Prostate gland (tissue), 2 donors: ENCODE data around the gene UNC119B.

Experiments
- CTCF ChIP-seq, 4 experiments: fragments of 200-600 bp in 2 of 4; fragments of 450-650 bp in 2 of 4; sonication (generic) in 2 of 4; IDR thresholded peaks; 1 replicate in 3 of 4; 2 replicates in 1 of 4; pipeline ENCODE4 v1.5.1; 2016 to 2019; ENCODE audit warnings: antibody characterized with exemption in 4 of 4, mild to moderate bottlenecking in 2 of 4, moderate library complexity in 2 of 4
- POLR2A ChIP-seq: fragments of 450-650 bp; IDR thresholded peaks from one replicate; pipeline ENCODE4 v1.6.1; 2016; ENCODE audit warnings: antibody characterized with exemption, mild to moderate bottlenecking
- POLR2AphosphoS5 ChIP-seq: sonication (generic); formaldehyde crosslinking; IDR thresholded peaks from one replicate; pipeline ENCODE4 v1.6.1; 2017; ENCODE audit warnings: antibody characterized with exemption

- TF ChIP-seq CTCF (IDR thresholded peaks at IDR 0.05) (no peak), POLR2A (no peak), POLR2AphosphoS5 (no peak)
Measured at GRCh38 chr12:120696626-120697025, 13.6 kb upstream of the UNC119B start.
